Right cardiac atrium (tissue), 5 donors: ENCODE data around the gene APCDD1. TPM values are rescaled to one million over a fixed set of nuclear protein-coding genes. Genes with fewer than 3 reads are reported as not detected.

Source experiments
- ATAC-seq, 2 donors: fragments of 200-7000 bp; cut with Tn5 transposase; one replicate each; pipeline versions ENCODE4 v1.8.0 to v1.9.1; 2020; ENCODE audit warnings: moderate library complexity in 2 of 2, mild to moderate bottlenecking in 1 of 2
- DNase-seq, 3 donors: peaks; one replicate each; pipeline ENCODE4 v3.0.0-alpha.2; 2020
- H3K27ac ChIP-seq: one replicate; pipeline ENCODE4 v1.5.1; 2013; ENCODE audit warnings: mild to moderate bottlenecking, low read length, control low read depth, moderate library complexity
- H3K27me3 ChIP-seq: one replicate; pipeline ENCODE4 v1.6.1; 2013; ENCODE audit not compliant: control insufficient read depth, insufficient read depth
- H3K4me1 ChIP-seq: one replicate; pipeline ENCODE4 v1.6.1; 2013; ENCODE audit warnings: low read length; ENCODE audit not compliant: control insufficient read depth, insufficient read depth
- H3K4me3 ChIP-seq: one replicate; pipeline ENCODE4 v1.5.1; 2013; ENCODE audit warnings: low read length, control low read depth
- H3K9me3 ChIP-seq: one replicate; pipeline ENCODE4 v1.6.1; 2013; ENCODE audit warnings: low read length; ENCODE audit not compliant: control insufficient read depth
- WGBS: extraction: QIAGEN DNeasy Blood & Tissue Kit; methylation state at CpG from one replicate; pipeline ENCODE4 v1.1.7; 2013; 5-methylcytosine and 5-hydroxymethylcytosine counted together
- intact Hi-C, 4 donors: fragments of 100-400 bp; cut with DNase I; formaldehyde crosslinking; loops; one replicate each; pipeline versions ENCODE4 v1.11.0 to v1.14.0; 2022 to 2023
- polyA plus RNA-seq: library from polyadenylated mRNA; stranded (reverse); fragments of 200-250 nt; gene quantifications from one replicate; pipeline ENCODE4 v1.2.3, GENCODE V29; 2013
- total RNA-seq, 4 donors: library from RNA; stranded (reverse); fragmentation: NEBNext Ultra II Directional; extraction: Animal tissue kit (Norgen Biotek cat#: 25700); gene quantifications; one replicate each; pipeline ENCODE4 v1.2.1, GENCODE V29; 2021
- donor health status: healthy with polysubstance abuse.
- donor health status: DM: no; HTN: yes; CAD: no.
- donor health status: DM: no; HTN: no; CAD: no.
- donor health status: DM: no; HTN: yes; CAD: no; lungs with severe emphysema.
- donor health status: DM: yes; HTN: yes; CAD: no.

Gene APCDD1
- total and polyA plus RNA-seq, 5 donors = 18.2 to 76.1 (median 48.0) TPM

- no peaks in the 10 kb centered on the region for H3K4me1 ChIP-seq
- H3K9me3 ChIP-seq = no peaks in the 10 kb centered on the region
- ATAC-seq (peak; percentile 18 to 28), DNase-seq (peak; percentile 37 to 74 (median 72))
- WGBS = 1% methylated on average over 94 of the region's 94 CpGs
- H3K27ac ChIP-seq = peak overlapping the region; percentile 25
- intact Hi-C loops = no loop called here
- peak overlapping the region; percentile 74 for H3K4me3 ChIP-seq
- no peaks in the 10 kb centered on the region for H3K27me3 ChIP-seq
These were observed 484 bp downstream of the APCDD1 start for GRCh38 chr18:10454681-10455557.

DNA sequence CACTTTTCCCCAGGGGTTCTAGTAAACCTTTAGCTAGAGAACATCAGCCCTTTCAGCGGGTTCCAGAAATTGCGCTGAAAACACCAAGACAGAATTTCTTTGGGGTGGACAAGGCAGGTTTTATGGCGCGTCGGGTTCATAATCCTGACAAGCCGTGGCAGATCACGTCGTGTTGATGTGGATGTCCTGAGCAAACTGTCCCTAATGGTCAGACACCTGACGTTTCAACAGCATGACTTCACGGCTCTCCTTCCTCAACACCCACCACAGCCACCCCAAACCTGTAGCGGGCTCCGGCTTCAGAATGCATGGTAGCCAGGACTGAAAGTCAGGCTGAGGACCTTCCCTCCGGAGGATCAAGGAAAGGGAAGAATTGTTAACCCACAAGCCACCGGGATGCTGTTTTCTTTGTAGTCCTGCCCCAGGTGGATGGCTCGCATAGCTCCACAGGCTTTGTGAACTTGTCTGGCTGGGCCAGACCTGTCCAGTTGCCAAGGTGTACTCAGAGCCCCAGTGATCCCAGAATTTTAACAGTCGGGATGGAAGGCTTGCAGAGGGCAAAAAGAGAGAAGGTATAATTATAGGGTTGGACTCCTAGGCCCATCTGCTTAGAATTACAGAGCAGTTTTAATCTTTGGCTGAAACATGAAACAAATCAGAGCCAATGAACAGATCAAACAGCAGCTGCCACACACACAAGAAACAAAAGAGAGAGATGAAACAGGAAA is 1.5 kb downstream of the APCDD1 start:
- no peaks in the 10 kb centered on the region for H3K9me3 ChIP-seq
- 28% methylated on average over 16 of the region's 16 CpGs for WGBS
- no peak for ATAC-seq
- H3K27ac ChIP-seq = no peak overlapping the region
- intact Hi-C loops = no loop called here
- no peaks in the 10 kb centered on the region for H3K4me1 ChIP-seq
- DNase-seq = no peak
- H3K4me3 ChIP-seq = peak overlapping the region; percentile 74
- no peaks in the 10 kb centered on the region for H3K27me3 ChIP-seq

DNA sequence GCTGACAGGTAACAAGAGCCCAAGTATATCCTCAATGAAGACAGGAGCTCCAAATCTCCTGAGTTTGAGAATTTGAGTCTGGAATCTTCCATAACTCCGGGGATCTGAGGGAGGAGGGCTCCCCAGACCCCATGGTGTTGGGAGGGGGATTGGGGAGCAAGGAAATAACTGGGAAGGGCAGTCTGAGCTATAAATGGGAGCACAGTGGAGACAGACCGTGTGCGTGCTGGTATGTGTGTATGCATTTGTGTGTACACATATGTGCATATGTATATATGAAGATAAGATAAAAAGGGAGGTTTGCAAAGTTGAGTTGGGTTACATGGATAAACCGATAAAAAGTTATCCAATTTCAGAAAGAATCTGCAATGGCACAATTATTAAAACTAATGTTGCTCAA is 2.3 kb downstream of the APCDD1 start:
- Histone ChIP-seq H3K4me3 (peak overlapping the region; percentile 74), H3K4me1 (no peaks in the 10 kb centered on the region), H3K27me3 (no peaks in the 10 kb centered on the region), H3K27ac (no peak overlapping the region), H3K9me3 (no peaks in the 10 kb centered on the region)
- WGBS = 81% methylated on average over 4 of the region's 4 CpGs
- intact Hi-C loops = no loop called here
- ATAC-seq (no peak), DNase-seq (no peak)

DNA sequence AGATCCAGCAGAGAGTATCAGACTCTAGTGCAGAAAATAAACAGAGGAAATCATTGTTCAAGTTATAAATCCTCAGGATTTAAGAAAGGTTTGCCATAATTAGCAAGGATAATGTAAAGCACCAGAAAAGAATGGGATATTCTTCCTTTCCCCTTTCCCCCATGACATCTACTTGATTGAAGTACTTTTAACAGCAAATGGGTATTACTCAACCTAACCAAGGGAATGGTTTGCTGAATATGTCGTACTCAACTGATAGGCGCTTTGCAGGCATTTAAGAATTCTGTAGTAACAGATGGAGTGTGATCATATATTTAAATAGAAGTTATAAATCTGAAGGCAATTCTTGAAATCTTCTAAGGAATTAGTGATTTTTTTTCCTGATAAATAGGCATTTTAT is 2.7 kb downstream of the APCDD1 start:
- Histone ChIP-seq H3K27me3 (no peaks in the 10 kb centered on the region), H3K9me3 (no peaks in the 10 kb centered on the region), H3K4me3 (peak overlapping the region; percentile 74), H3K27ac (no peak overlapping the region), H3K4me1 (no peaks in the 10 kb centered on the region)
- DNase-seq (no peak), ATAC-seq (no peak)
- intact Hi-C loops = no loop called here
- 91% methylated on average over 2 of the region's 2 CpGs for WGBS

DNA sequence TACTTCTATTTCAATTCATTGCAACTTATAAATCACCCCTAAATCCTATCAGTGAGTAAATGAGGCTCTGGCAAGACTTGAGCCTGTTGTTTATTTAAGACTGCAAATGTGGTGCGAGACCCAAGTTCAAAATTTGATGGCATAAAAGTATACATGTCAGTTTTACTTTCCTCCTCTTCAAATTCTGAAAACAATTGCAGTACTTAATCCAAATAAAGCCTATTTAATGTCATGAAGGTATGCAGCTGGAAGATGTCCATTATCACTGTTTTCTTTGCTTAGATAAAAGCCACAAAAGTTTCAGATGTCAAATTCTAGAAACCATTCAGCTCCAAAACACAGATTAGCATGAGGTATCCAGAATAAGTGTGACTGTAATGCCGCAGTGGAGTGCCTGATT is 3.3 kb downstream of the APCDD1 start:
- 77% methylated on average over 2 of the region's 2 CpGs for WGBS
- H3K27me3 ChIP-seq = no peaks in the 10 kb centered on the region

GRCh38 chr18:10458691-10459090 is 4.3 kb downstream of the APCDD1 start:
- intact Hi-C loops = no loop called here
- DNase-seq (no peak), ATAC-seq (no peak)
- WGBS = 94% methylated on average over 5 of the region's 5 CpGs
- Histone ChIP-seq H3K4me1 (peaks cover 3% of the 10 kb centered on the region), H3K9me3 (no peaks in the 10 kb centered on the region), H3K4me3 (no peak overlapping the region), H3K27ac (no peak overlapping the region), H3K27me3 (no peaks in the 10 kb centered on the region)

More for the DNA sequence above, 3.3 kb downstream of the APCDD1 start:
- H3K4me3 ChIP-seq = peak overlapping the region; percentile 16
- no peak overlapping the region for H3K27ac ChIP-seq
- no peaks in the 10 kb centered on the region for H3K4me1 ChIP-seq
- DNase-seq (no peak), ATAC-seq (no peak)
- intact Hi-C loops = no loop called here
- no peaks in the 10 kb centered on the region for H3K9me3 ChIP-seq

DNA sequence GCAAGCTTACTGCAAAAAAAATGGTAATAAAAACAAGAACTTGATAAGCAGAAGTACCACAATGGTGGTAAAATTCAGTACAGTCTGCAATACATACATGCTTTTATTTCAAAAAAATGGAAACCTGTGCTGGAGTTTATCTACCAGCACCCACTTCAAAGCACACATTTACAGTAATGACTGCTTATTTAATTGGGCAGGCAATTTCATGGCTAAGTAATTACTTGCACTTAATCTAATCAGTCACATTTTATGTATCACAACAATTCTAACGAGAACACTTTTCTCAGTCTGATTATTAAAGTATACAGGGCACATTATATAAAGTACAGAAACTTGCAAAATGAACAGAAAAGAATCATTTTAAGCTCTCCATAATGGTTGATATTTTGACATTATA is 5.2 kb downstream of the APCDD1 start:
- Histone ChIP-seq H3K27me3 (no peaks in the 10 kb centered on the region), H3K27ac (no peak overlapping the region), H3K4me1 (peaks cover 3% of the 10 kb centered on the region), H3K9me3 (no peaks in the 10 kb centered on the region), H3K4me3 (no peak overlapping the region)
- ATAC-seq (no peak), DNase-seq (no peak)
- intact Hi-C loops = no loop called here
- whole genome bisulfite sequencing = 1% methylated on average over 1 of the region's 1 CpG

DNA sequence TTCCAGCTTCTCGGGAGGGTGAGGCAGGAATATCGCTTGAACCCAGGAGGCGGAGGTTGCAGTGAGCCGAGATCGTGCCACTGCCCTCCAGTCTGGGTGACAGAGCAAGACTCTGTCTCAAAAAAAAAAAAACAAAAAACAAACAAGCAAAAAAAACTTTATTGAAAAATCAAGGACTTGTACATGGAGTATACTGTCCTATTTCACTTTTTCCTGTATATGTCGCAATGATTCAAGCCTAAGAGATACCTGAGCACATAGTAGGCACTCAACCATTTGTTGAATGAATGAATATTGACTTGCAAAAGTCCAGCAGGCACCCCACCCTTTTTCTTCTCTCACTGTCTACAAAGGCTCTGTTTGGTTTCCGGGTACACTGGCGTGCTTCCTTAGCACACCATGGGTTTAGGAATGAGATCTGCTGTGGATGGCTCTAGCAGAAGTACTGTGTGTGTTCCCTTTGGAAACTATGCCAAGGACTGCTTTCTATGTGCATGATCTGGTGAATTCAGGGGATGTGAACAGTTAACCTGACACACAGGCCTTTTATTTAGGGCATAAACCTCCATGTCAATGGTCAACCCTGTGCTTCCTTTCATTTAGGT is 6.1 kb downstream of the APCDD1 start:
- peaks cover 3% of the 10 kb centered on the region for H3K4me1 ChIP-seq
- H3K4me3 ChIP-seq = no peak overlapping the region
- H3K9me3 ChIP-seq = no peaks in the 10 kb centered on the region
- 96% methylated on average over 8 of the region's 8 CpGs for WGBS
- no peak overlapping the region for H3K27ac ChIP-seq
- intact Hi-C loops = no loop called here
- no peak for ATAC-seq
- DNase-seq = no peak
- no peaks in the 10 kb centered on the region for H3K27me3 ChIP-seq

DNA sequence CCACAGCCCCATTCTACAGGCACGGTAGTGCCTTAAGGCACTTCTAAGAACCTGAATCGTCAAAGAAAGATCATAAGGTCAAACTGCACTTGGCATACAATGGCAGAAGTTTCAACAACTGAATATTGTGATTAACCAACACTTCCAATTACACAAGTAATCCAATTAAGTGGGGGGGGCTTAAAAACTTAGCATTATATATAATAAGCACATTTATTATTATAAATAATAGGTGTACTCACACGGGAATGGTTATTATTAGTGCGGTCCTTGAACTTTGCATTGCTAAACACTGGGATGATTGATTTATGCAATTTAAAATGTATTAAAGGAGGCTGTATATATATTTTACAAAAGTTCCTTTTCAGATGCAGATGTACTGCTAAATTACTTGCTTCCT is 7.6 kb downstream of the APCDD1 start:
- DNase-seq (no peak), ATAC-seq (no peak)
- Histone ChIP-seq H3K4me3 (no peak overlapping the region), H3K9me3 (no peaks in the 10 kb centered on the region), H3K4me1 (peaks cover 3% of the 10 kb centered on the region), H3K27me3 (no peaks in the 10 kb centered on the region), H3K27ac (no peak overlapping the region)
- intact Hi-C loops = no loop called here
- 88% methylated on average over 4 of the region's 4 CpGs for WGBS

DNA sequence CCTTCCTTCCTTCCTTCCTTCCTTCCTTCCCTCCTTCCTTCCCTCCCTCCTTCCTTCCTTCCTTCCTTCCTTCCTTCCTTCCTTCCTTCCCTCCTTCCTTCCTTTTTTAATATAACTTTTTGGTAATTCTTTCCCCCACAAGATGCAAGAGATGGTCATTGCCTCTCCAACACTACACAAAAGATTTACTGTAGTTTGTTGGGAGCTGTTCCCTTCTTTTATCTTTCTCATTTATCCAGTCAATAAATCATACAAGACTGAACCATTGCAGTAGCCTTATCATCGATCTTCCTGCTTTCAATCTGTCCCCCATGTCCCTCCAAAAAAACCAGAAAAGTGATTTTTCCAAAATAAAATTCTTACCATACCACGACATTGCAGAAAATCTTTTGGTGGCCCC is 8.2 kb downstream of the APCDD1 start:
- intact Hi-C loops = no loop called here
- H3K9me3 ChIP-seq = no peaks in the 10 kb centered on the region
- 92% methylated on average over 2 of the region's 2 CpGs for WGBS
- H3K4me1 ChIP-seq = peaks cover 3% of the 10 kb centered on the region
- ATAC-seq (no peak), DNase-seq (no peak)
- no peaks in the 10 kb centered on the region for H3K27me3 ChIP-seq
- H3K4me3 ChIP-seq = no peak overlapping the region
- H3K27ac ChIP-seq = no peak overlapping the region

DNA sequence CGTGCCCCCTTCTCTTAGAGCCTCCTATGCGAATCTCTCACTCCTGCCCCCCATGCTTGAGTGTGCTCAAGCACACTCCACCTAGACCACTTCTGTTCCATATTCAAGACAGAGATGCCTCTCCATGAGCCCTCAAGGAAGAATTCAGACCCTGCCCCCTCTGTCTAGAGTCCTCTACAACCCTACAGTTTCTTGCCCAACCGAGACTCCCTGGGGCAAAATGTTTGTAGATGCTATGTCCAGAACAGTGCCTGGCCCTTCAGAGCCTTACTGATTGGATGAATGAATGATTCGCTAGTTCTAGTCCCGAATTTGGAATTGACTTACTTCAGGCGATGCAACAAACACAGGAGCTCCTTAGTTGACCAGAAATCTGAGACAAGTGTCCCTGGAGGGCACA is 8.7 kb downstream of the APCDD1 start:
- no peak for DNase-seq
- WGBS = 94% methylated on average over 6 of the region's 6 CpGs
- intact Hi-C loops = no loop called here

More for the DNA sequence above, 8.7 kb downstream of the APCDD1 start:
- H3K27me3 ChIP-seq = no peaks in the 10 kb centered on the region
- no peak for ATAC-seq
- H3K4me1 ChIP-seq = peaks cover 3% of the 10 kb centered on the region
- H3K27ac ChIP-seq = no peak overlapping the region
- no peak overlapping the region for H3K4me3 ChIP-seq
- H3K9me3 ChIP-seq = no peaks in the 10 kb centered on the region
